Loucy (cell line): ENCODE measurements around the gene AKAP13.
A peak's percentile ranks its signal among the peaks of the same experiment; 100 is the strongest.

Experiments
- H2AFZ ChIP-seq: fragments of 200-600 bp; sonication (generic); 2 replicates; pipeline ENCODE4 v1.6.0; 2016; ENCODE audit warnings: antibody characterized with exemption, mild to moderate bottlenecking, low read length, moderate library complexity
- H3F3A ChIP-seq: fragments of 200-600 bp; 2 replicates; pipeline ENCODE4 v1.6.0; 2016; ENCODE audit warnings: antibody characterized with exemption, low read depth, mild to moderate bottlenecking
- H3K27me3 ChIP-seq: fragments of 200-600 bp; sonication (generic); 2 replicates; pipeline ENCODE4 v1.6.1; 2014; ENCODE audit warnings: low read length, mild to moderate bottlenecking; ENCODE audit not compliant: insufficient read depth, poor library complexity, severe bottlenecking
- H3K36me3 ChIP-seq: fragments of 200-600 bp; sonication (generic); 2 replicates; pipeline ENCODE4 v1.6.1; 2016; ENCODE audit warnings: low read length; ENCODE audit not compliant: insufficient read depth
- H3K4me1 ChIP-seq: fragments of 200-600 bp; sonication (generic); 2 replicates; pipeline ENCODE4 v1.5.1; 2014; ENCODE audit warnings: low read length, mild to moderate bottlenecking; ENCODE audit not compliant: insufficient read depth, poor library complexity, severe bottlenecking
- H3K4me2 ChIP-seq: fragments of 200-600 bp; sonication (generic); 2 replicates; pipeline ENCODE4 v1.6.0; 2014; ENCODE audit warnings: antibody characterized with exemption, low read length, low read depth, mild to moderate bottlenecking; ENCODE audit not compliant: poor library complexity, severe bottlenecking
- H3K4me3 ChIP-seq: fragments of 200-600 bp; sonication (generic); 2 replicates; pipeline ENCODE4 v1.5.1; 2014; ENCODE audit warnings: low read length, mild to moderate bottlenecking, mixed read lengths; ENCODE audit not compliant: poor library complexity, severe bottlenecking
- H3K79me2 ChIP-seq: fragments of 200-600 bp; sonication (generic); 2 replicates; pipeline ENCODE4 v1.6.1; 2014; ENCODE audit warnings: low read length; ENCODE audit not compliant: insufficient read depth
- H3K9ac ChIP-seq: fragments of 200-600 bp; sonication (generic); 2 replicates; pipeline ENCODE4 v1.6.0; 2014; ENCODE audit warnings: mild to moderate bottlenecking, low read depth, low read length, moderate library complexity; ENCODE audit not compliant: poor library complexity, severe bottlenecking
- H3K9me2 ChIP-seq: fragments of 200-600 bp; sonication (generic); replicated peaks from 2 replicates; pipeline ENCODE4 v1.6.1; 2016; ENCODE audit warnings: low read depth, low read length, mixed read lengths
- H3K9me3 ChIP-seq: fragments of 200-600 bp; sonication (generic); 2 replicates; pipeline ENCODE4 v1.6.1; 2014; ENCODE audit warnings: mild to moderate bottlenecking, antibody characterized with exemption, low read length, low read depth; ENCODE audit not compliant: insufficient read depth
- H4K20me1 ChIP-seq: fragments of 200-600 bp; sonication (generic); 2 replicates; pipeline ENCODE4 v1.6.0; 2014; ENCODE audit warnings: antibody characterized with exemption, low read length, mild to moderate bottlenecking; ENCODE audit not compliant: insufficient read depth, poor library complexity, severe bottlenecking
- CTCF ChIP-seq: fragments of 200-600 bp; sonication (generic); conservative IDR thresholded peaks from 2 replicates; pipeline ENCODE4 v1.5.1; 2014; ENCODE audit warnings: mild to moderate bottlenecking, antibody characterized with exemption, low read length
- EZH2phosphoT487 ChIP-seq: fragments of 200-600 bp; IDR thresholded peaks from 2 replicates; pipeline ENCODE4 v1.6.1; 2018; ENCODE audit warnings: antibody characterized with exemption, mild to moderate bottlenecking, moderate library complexity, borderline replicate concordance

AKAP13 gene

DNA sequence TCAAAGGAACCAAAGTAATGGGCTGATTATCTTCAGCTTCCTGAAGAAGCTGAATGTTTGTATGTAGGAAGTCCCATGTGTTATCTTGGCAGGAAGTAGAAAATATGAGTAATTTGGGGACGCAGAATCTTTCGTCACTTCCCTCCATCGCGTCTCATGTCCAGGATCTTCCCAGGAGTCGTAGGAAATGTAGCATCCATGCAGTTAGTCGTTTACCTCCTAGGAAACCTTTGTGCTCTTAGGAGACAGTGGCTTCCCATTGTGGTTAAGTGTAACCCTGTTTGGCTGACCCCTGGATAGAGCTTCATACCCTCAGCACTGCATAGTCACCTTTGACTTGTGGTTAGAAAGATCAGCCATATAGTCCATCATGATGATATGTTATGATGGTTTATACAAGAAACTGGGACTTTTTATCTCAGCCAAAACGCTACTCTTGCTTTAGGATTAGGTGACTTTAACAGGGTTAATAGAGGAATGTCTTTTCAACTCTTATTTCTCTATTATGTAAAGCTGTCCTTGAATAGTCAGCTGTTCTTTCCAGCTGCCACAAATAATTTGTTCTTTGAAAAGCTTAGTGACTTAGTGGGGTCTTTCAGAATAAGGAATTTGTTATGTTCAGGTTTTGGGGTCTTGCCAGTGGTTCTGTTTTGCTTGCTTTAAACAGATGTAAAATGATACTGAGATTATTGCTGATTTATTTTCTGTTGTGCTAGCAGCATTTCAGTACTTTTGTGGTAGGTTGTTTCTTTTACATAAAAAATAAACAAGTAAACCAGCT, 322.1 kb downstream of the AKAP13 start:
- H3K4me1 ChIP-seq: peaks cover 54% of the 10 kb centered on the region
- H3K36me3 ChIP-seq: peaks cover 20% of the 10 kb centered on the region; the same call in 1 of the 2 replicates
- TF ChIP-seq CTCF (no peak), EZH2phosphoT487 (no peak)
- H3K9me3 ChIP-seq: no peaks in the 10 kb centered on the region
- H3K4me2 ChIP-seq: peak overlapping the region; percentile 58
- H4K20me1 ChIP-seq: peaks cover 6% of the 10 kb centered on the region
- H3K79me2 ChIP-seq: peaks cover 76% of the 10 kb centered on the region
- peak overlapping the region; percentile 5 for H3K4me3 ChIP-seq
- H3F3A ChIP-seq: peaks cover 14% of the 10 kb centered on the region; the same call in 1 of the 2 replicates
- H2AFZ ChIP-seq: no peak overlapping the region
- no peaks in the 10 kb centered on the region for H3K9me2 ChIP-seq
- H3K9ac ChIP-seq: no peak overlapping the region
- no peaks in the 10 kb centered on the region for H3K27me3 ChIP-seq

- Histone ChIP-seq H3F3A (peaks cover 14% of the 10 kb centered on the region; the same call in 1 of the 2 replicates), H2AFZ (no peak overlapping the region), H3K9ac (peak overlapping the region; percentile 3), H3K36me3 (peaks cover 30% of the 10 kb centered on the region; the same call in 1 of the 2 replicates), H4K20me1 (peaks cover 6% of the 10 kb centered on the region), H3K9me2 (no peaks in the 10 kb centered on the region), H3K4me1 (peaks cover 59% of the 10 kb centered on the region), H3K27me3 (no peaks in the 10 kb centered on the region), H3K4me3 (no peak overlapping the region), H3K9me3 (no peaks in the 10 kb centered on the region), H3K4me2 (peak overlapping the region; percentile 14), H3K79me2 (peaks cover 78% of the 10 kb centered on the region)
- TF ChIP-seq EZH2phosphoT487 (no peak), CTCF (no peak)
Measured at GRCh38 chr15:85704066-85704465, 323.7 kb downstream of the AKAP13 start.

DNA sequence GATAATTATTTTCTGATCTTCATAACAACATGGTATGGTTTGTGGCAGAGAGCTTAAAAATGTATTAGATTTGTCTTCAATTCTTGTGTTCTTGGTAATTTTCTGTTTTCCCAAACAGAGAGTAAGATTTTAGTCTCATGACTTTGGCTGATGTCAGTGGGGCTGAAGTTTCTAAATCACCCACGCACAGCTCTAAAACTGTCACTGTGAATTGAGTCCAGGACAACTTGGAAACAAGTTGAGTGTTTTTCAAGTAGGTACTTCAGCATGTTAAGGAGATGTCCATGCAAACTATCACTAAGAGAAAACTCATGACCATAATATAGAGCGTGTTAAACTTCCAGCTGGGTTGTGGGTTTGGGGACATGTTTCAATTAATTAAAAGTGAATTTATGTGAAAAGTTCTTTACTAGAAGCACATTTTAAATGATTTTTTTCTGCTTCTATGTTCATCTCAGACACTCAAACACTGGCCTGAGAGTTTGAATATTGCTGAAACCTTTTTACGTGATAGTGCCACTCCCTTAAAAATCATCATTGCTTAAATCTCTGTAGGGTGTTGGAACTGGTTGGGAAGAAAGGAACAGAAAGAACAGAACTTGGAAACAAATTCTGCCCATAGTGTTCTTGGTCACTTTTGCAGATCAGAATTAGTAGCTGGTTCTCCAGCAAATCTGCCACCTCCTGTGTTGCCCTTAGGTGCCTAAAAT, 324.5 kb downstream of the AKAP13 start:
- Histone ChIP-seq H3K9me3 (no peaks in the 10 kb centered on the region), H3K79me2 (peaks cover 72% of the 10 kb centered on the region), H3K4me3 (no peak overlapping the region), H3K27me3 (no peaks in the 10 kb centered on the region), H3F3A (peaks cover 14% of the 10 kb centered on the region; the same call in 1 of the 2 replicates), H2AFZ (no peak overlapping the region), H3K4me2 (peak overlapping the region; percentile 14), H3K9ac (no peak overlapping the region), H4K20me1 (peaks cover 6% of the 10 kb centered on the region), H3K9me2 (no peaks in the 10 kb centered on the region), H3K36me3 (peaks cover 28% of the 10 kb centered on the region; the same call in 1 of the 2 replicates), H3K4me1 (peaks cover 56% of the 10 kb centered on the region)
- TF ChIP-seq CTCF: no peak
- TF ChIP-seq EZH2phosphoT487: no peak
